Natural killer cell (primary cell): ENCODE results near the gene EVI5L. TPM values are rescaled to one million over a fixed set of nuclear protein-coding genes. Genes with fewer than 3 reads are reported as not detected.

Experiments
- ATAC-seq, 3 donors: fragments of 150-1000 bp in 2 of 3; fragments of 200-7000 bp in 1 of 3; cut with Tn5 transposase; 1 replicate in 1 of 3; 2 replicates in 2 of 3; pipeline ENCODE4 v1.10.0; 2021; ENCODE audit warnings: mild to moderate bottlenecking in 2 of 3, moderate library complexity in 2 of 3
- DNase-seq, 2 donors: peaks; one replicate each; pipeline versions ENCODE4 v3.0.0 to v3.0.0-alpha.2; 2013 to 2021; ENCODE audit warnings: mixed read lengths in 1 of 2
- H3K27ac ChIP-seq: one replicate; pipeline ENCODE4 v1.5.1; 2013; ENCODE audit warnings: mild to moderate bottlenecking, low read length
- H3K27me3 ChIP-seq: one replicate; pipeline ENCODE4 v1.6.1; 2013; ENCODE audit warnings: low read length; ENCODE audit not compliant: control insufficient read depth, insufficient read depth
- H3K36me3 ChIP-seq: one replicate; pipeline ENCODE4 v1.6.1; 2013; ENCODE audit warnings: low read length; ENCODE audit not compliant: control insufficient read depth, insufficient read depth
- H3K4me1 ChIP-seq: one replicate; pipeline ENCODE4 v1.6.1; 2013; ENCODE audit warnings: low read length; ENCODE audit not compliant: control insufficient read depth, insufficient read depth
- H3K4me3 ChIP-seq: one replicate; pipeline ENCODE4 v1.5.1; 2013; ENCODE audit warnings: low read length
- H3K9me3 ChIP-seq: one replicate; pipeline ENCODE4 v1.6.1; 2013; ENCODE audit warnings: low read length; ENCODE audit not compliant: control insufficient read depth, insufficient read depth
- H3K27ac Mint-ChIP-seq, 2 donors: one replicate each; pipeline ENCODE4 v1.8.0; 2022; ENCODE audit warnings: mild to moderate bottlenecking in 2 of 2, mixed read lengths in 2 of 2, moderate library complexity in 1 of 2
- H3K27me3 Mint-ChIP-seq, 2 donors: one replicate each; pipeline ENCODE4 v1.8.0; 2022; ENCODE audit warnings: low read depth in 2 of 2, mixed read lengths in 2 of 2
- H3K36me3 Mint-ChIP-seq: one replicate; pipeline ENCODE4 v1.8.0; 2022; ENCODE audit warnings: mixed read lengths
- H3K4me1 Mint-ChIP-seq, 2 donors: one replicate each; pipeline ENCODE4 v1.8.0; 2022; ENCODE audit warnings: mixed read lengths in 2 of 2
- H3K4me3 Mint-ChIP-seq: one replicate; pipeline ENCODE4 v1.8.0; 2022; ENCODE audit warnings: mild to moderate bottlenecking, moderate library complexity, mixed read lengths
- H3K9me3 Mint-ChIP-seq, 2 donors: one replicate each; pipeline ENCODE4 v1.8.0; 2022; ENCODE audit warnings: mixed read lengths in 2 of 2
- WGBS: methylation state at CpG from one replicate; pipeline ENCODE4 v1.1.7; 2013; ENCODE audit warnings: missing lambda C conversion rate; ENCODE audit not compliant: insufficient coverage; 5-methylcytosine and 5-hydroxymethylcytosine counted together
- intact Hi-C: fragments of 100-400 bp; cut with micrococcal nuclease; formaldehyde crosslinking; loops from one replicate; pipeline ENCODE4 v1.14.2; 2022
- total RNA-seq, 4 donors: library from RNA; stranded (reverse); fragments of 120-200 nt in 1 of 4; gene quantifications; one replicate each; pipeline versions ENCODE4 v1.2.3 to v1.2.4, GENCODE V29; 2013 to 2022
- TF ChIP-seq, protein P1 (sequence below): fragments of 200-600 bp; IDR thresholded peaks from one replicate; pipeline ENCODE4 v1.8.0; 2022; ENCODE audit warnings: antibody characterized with exemption

The EVI5L gene
- total RNA-seq, 3 donors from 2014 or later (not counting 1 experiment from before 2014, with no cell fraction given): 9.6 to 13.5 (median 11.3) TPM

DNA sequence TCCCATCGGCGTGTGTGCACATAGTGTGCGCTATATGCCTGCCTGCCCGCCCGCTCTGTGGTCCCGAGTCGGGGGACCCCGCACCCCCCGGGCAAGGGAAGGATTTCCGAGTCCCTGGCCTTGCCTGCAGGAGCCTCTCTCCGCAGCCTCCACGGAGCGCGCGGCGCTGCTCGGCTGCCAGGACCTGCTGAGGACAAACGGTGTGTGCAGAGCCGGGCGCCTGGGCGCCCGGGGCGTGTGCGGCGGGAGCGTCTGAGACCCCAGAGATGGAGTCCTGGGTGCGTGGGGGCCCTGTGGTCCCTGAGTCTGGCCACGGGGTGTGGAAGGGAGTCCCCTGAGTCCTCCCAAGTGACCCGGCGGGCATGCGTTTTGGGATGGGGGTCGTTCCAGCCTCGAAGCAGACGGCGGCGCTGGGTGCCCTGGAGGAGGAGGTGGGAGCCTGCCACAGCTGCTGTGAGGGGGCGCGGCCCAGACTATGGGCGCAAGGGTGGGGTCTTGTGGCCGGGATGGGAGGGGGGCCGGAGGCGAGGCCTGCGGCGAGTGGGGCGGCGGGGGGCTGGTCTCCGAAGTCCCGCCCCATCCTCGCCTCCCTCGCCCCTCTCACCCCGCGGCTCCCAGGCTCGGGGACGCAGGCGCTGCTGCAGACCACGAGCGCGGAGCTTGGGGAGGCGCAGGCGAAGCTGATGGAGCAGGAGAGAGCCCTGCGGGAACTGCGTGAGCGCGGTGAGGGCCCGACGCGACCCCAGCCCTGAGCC, 41.7 kb upstream of the EVI5L start:
- TF ChIP-seq, protein P1, sequence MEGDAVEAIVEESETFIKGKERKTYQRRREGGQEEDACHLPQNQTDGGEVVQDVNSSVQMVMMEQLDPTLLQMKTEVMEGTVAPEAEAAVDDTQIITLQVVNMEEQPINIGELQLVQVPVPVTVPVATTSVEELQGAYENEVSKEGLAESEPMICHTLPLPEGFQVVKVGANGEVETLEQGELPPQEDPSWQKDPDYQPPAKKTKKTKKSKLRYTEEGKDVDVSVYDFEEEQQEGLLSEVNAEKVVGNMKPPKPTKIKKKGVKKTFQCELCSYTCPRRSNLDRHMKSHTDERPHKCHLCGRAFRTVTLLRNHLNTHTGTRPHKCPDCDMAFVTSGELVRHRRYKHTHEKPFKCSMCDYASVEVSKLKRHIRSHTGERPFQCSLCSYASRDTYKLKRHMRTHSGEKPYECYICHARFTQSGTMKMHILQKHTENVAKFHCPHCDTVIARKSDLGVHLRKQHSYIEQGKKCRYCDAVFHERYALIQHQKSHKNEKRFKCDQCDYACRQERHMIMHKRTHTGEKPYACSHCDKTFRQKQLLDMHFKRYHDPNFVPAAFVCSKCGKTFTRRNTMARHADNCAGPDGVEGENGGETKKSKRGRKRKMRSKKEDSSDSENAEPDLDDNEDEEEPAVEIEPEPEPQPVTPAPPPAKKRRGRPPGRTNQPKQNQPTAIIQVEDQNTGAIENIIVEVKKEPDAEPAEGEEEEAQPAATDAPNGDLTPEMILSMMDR: no peak
- Mint-ChIP-seq H3K9me3 (peaks cover 0 to 4% of the 10 kb centered on the region in 2 donors), H3K27ac (no peak overlapping the region), H3K36me3 (no peaks in the 10 kb centered on the region), H3K4me3 (no peak overlapping the region), H3K27me3 (peaks cover 46 to 48% of the 10 kb centered on the region in 2 donors), H3K4me1 (peaks cover 0 to 5% of the 10 kb centered on the region in 2 donors)
- peaks cover 7% of the 10 kb centered on the region for H3K4me1 ChIP-seq
- 5% methylated on average over 67 of the region's 67 CpGs for WGBS
- no peak for ATAC-seq
- DNase-seq: no peak
- intact Hi-C loops: no loop called here
- peaks cover 13% of the 10 kb centered on the region for H3K27me3 ChIP-seq
- H3K4me3 ChIP-seq: no peak overlapping the region
- no peaks in the 10 kb centered on the region for H3K36me3 ChIP-seq
- H3K27ac ChIP-seq: no peak overlapping the region
- H3K9me3 ChIP-seq: no peaks in the 10 kb centered on the region

DNA sequence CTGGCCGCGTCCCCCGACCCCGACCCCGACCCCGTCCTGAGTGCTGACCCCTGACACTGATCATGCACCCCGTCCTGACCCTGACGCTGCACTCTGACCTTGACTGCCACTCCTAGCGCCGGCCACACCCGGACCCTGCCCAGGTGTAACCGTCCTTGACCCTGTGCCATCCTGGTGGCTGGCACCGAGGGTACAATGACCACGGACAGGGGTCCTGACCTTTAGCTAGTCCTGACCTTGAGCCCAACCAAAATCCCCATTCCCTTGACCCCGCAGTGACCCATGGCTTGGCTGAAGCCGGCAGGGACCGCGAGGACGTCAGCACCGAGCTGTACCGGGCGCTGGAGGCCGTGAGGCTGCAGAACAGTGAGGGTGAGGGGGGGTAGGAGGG, 41.1 kb upstream of the EVI5L start:
- Histone ChIP-seq H3K4me3 (no peak overlapping the region), H3K36me3 (no peaks in the 10 kb centered on the region), H3K27me3 (peaks cover 11% of the 10 kb centered on the region), H3K9me3 (peaks cover 3% of the 10 kb centered on the region), H3K27ac (no peak overlapping the region), H3K4me1 (peaks cover 7% of the 10 kb centered on the region)
- H3K36me3 Mint-ChIP-seq: no peaks in the 10 kb centered on the region
- peaks cover 0 to 5% of the 10 kb centered on the region in 2 donors for H3K4me1 Mint-ChIP-seq
- no peak overlapping the region for H3K4me3 Mint-ChIP-seq
- intact Hi-C loops: no loop called here
- no peak for ATAC-seq
- no peak for DNase-seq
- no peak overlapping the region for H3K27ac Mint-ChIP-seq
- H3K9me3 Mint-ChIP-seq: peaks cover 3 to 4% of the 10 kb centered on the region in 2 donors
- 4% methylated on average over 23 of the region's 23 CpGs for WGBS
- H3K27me3 Mint-ChIP-seq: peaks cover 41 to 45% of the 10 kb centered on the region in 2 donors
- TF ChIP-seq, protein P1: no peak

DNA sequence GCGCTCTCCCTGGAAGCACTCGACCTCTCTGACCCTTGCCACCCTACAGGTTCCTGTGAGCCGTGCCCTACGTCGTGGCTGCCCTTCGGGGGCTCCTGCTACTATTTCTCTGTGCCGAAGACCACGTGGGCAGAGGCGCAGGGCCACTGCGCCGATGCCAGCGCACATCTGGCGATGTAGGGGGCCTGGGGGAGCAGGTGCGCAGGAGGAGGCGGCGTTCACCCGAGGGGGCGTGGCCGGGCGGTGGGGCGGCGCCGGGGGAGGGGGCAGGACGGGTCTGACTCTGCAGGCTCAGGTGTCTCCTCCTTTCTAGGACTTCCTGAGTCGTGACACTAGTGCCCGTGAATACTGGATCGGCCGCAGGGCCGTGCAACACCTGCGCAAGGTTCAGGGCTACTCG, 40.6 kb upstream of the EVI5L start:
- H3K36me3 Mint-ChIP-seq: no peaks in the 10 kb centered on the region
- H3K27ac ChIP-seq: no peak overlapping the region
- H3K36me3 ChIP-seq: no peaks in the 10 kb centered on the region
- H3K9me3 ChIP-seq: peaks cover 3% of the 10 kb centered on the region
- peaks cover 7% of the 10 kb centered on the region for H3K4me1 ChIP-seq
- peaks cover 36 to 43% of the 10 kb centered on the region in 2 donors for H3K27me3 Mint-ChIP-seq
- H3K9me3 Mint-ChIP-seq: peaks cover 3 to 4% of the 10 kb centered on the region in 2 donors
- WGBS: 9% methylated on average over 31 of the region's 31 CpGs
- no peak overlapping the region for H3K27ac Mint-ChIP-seq
- ATAC-seq (no peak), DNase-seq (peak in 1 of 2 donors; percentile 50)
- no peak overlapping the region for H3K4me3 ChIP-seq
- H3K4me1 Mint-ChIP-seq: peaks cover 0 to 5% of the 10 kb centered on the region in 2 donors
- H3K4me3 Mint-ChIP-seq: no peak overlapping the region
- intact Hi-C loops: no loop called here
- peaks cover 11% of the 10 kb centered on the region for H3K27me3 ChIP-seq
- TF ChIP-seq, protein P1: no peak
